HG03469 (cell line): ENCODE measurements around the gene WDR37.
"Not testable (repeated sequence)": the region's sequence is repeated elsewhere in the genome, so short reads cannot be mapped to it uniquely, and the experiment has no call there.

Experiments used
- ATAC-seq: cut with Tn5 transposase; IDR thresholded peaks from one replicate; pipeline ENCODE4 v1.9.1; 2021; ENCODE audit warnings: mild to moderate bottlenecking, moderate library complexity, moderate number of reproducible peaks; ENCODE audit not compliant: unreplicated experiment

Gene WDR37, protein sequence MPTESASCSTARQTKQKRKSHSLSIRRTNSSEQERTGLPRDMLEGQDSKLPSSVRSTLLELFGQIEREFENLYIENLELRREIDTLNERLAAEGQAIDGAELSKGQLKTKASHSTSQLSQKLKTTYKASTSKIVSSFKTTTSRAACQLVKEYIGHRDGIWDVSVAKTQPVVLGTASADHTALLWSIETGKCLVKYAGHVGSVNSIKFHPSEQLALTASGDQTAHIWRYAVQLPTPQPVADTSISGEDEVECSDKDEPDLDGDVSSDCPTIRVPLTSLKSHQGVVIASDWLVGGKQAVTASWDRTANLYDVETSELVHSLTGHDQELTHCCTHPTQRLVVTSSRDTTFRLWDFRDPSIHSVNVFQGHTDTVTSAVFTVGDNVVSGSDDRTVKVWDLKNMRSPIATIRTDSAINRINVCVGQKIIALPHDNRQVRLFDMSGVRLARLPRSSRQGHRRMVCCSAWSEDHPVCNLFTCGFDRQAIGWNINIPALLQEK

DNA sequence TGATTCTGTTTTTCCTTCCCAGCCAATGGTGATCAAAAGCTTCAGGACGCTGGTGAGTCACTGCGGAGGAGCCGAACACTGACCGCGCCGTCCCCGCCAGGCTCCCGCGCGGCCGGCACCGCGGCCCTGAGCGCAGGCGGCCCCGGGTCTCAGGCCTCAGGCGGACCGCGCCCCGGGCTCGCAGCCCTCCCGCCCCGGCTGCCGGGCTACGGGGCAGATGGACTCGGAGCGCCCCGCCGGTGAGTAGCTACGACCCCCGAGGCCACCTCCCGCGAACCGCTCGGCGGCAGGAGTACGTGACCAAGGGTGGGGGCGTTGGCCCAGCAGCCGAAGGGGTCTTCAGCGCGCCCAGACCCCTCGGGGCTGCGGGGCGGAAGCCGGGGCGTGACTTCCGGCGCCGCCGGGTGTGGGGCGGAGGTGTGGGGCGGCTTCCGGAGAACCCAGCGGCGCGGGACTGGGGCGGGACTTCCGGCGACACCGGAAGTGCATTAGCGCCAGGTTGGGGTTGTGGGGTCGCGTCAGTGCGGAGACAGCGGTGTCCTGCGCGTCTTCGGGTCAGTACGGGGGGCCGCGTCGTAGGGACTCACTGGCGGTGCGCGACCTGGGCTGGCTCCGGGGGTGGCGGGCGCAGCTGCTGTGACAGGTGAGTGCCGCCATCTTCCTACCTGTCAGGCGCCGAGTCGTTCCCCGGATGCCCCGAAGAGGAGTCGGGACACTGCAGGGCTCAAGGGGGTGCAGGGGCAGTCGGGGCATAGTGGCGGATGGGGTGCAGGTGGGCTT is at the start of gene WDR37:
TSS of gene WDR37 (plus strand) at position 60 of the 780 bp plus-strand sequence. CDS start 15,771 bp downstream, outside the sequence.
- peak; percentile 64 for ATAC-seq

DNA sequence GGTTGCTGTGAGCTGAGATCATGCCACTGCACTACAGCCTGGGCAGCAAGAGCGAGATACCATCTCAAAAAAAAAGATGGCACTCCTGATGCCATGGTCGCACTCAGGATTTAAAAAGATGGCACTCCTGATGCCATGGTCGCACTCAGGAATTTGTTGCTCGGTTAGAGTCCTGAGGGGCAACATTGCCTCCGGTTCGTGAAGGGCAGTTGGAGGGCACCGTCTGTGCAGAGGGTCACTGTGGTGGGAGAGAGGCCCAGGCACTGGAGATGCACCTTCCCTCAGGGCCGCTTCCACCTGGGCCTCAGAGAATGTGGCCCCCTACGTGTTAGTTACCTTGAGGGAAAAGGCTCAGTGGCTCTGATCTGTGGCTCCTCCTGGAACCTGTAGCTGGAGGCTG is 49.6 kb upstream of the WDR37 start:
- no peak for ATAC-seq

DNA sequence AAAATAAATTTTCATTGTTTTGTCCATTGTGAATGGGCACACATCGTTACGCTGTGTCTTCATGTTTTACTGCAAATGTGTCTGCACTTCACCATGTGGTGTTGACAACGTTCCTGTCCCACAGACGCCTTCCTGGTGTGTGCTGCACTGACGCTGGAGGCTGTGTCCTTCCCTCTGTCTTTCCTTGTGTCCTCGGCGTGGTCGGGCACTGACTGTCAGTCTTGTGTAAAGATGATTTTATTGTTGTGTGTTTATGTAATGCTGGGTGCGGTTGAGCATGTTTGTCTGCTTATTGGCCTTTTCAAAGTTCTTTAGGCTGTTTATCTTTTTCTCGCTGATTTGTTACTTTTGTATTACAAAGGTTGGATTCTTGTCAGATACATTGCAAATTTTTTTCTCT is 48.6 kb upstream of the WDR37 start:
- ATAC-seq: no peak

DNA sequence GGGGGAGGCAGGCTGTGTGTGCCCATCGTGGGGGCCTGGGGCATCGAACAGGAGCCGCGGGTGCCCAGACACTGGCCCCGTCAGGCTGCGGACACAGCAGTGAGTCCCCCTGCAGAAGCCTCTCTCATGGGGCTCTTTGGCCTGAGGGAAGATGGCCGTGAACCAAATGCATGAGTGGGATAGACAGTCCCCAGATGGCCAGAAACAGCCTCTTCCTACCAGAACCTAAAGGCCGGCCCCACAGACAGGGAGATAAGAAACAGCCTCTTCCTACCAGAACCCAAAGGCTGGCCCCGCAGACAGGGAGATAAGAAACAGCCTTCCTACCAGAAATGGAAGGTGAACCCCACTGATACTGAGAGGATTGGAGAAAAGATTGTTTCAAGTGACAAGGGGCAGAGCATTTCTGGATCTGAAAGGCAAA is 47.1 kb upstream of the WDR37 start:
- ATAC-seq: no peak

DNA sequence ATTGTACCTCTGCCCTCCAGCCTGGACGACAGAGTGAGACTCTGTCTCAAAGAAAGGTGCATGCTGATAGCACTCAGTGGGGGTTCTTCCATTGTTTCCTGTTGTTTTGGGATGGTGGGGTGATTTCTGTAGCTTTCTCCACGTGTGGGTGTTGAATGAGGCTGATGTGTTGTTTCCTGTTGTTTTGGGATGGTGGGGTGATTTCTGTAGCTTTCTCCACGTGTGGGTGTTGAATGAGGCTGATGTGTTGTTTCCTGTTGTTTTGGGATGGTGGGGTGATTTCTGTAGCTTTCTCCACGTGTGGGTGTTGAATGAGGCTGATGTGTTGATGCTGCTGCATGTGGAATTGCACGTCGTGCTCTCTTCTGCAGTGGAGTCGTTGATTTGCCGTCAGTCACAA is 46.2 kb upstream of the WDR37 start:
- ATAC-seq: not testable (repeated sequence)

DNA sequence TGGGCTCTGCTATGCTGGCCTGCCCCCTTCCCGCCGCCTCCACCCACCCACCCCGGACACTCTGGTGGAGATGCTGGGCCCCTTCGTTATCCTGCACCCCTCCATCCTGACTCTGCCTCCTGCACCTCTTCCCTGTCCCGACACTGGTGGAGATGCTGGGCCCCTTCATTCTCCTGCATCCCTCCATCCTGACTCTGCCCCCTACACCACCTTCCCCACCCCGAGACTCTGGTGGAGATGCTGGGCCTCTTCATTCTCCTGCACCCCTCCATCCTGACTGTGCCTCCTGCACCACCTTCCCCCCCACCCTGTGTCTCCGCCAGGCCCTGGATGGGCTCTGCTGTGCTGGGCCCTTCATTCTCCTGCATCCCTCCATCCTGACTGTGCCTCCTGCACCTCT is 45.5 kb upstream of the WDR37 start:
- no peak for ATAC-seq

DNA sequence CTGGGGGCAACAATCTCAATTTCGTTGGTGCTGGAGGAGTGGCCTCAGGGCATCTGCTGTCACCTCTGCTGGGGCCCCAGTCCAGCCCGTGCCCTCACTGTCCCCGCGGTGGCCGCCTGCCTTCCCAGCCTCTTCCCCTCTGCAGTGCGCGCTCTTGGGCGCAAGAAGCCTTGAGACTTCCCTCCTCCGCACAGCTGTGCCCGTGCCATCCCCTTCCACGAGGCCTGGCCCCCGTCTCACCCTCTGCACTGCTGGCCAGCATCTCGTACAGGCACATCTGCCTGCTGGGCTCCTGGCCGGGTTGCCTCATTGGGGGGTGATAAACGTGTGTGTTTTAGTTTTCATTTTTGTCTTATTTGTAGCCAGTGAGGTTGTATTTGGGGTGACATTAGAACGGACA is 44.5 kb upstream of the WDR37 start:
- ATAC-seq: no peak

DNA sequence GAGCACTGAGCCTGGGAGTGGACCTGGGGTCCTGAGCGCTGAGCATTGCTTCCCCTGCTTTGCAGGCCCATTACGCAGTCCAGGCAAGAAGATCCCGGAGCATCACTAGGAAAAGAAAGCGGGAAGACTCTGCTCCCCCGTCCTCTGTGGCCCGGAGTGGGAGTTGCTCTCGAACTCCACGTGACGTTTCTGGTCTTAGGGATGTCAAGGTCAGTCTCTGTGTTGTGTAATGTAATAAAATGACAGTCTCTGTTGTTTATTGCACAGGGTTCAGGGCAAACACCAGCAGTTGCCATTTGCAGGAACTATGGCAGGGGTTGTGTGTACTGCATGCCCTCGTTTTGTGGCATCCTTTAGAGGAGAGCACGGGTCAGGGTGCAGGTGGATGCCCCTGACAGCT is 40.5 kb upstream of the WDR37 start:
- no peak for ATAC-seq

DNA sequence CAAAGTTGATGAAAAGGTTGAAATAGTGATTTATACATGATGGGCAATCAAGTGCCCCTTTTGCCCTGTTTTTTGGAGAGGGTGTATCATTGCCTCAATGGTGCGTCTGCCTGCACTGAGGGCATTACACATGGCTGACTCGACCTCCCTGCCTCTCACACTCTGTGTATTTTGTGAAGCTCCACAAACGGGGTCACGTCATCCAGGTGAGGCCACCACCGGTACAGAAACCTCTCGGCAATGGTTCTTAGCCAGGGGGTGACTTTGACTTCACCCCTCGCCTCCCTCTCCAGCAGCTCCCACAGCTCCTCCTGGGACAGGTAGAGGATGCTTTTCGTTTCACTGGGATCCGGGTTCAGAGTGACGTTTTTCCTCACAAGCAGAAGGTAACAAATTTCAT is 36.8 kb upstream of the WDR37 start:
- ATAC-seq: no peak

DNA sequence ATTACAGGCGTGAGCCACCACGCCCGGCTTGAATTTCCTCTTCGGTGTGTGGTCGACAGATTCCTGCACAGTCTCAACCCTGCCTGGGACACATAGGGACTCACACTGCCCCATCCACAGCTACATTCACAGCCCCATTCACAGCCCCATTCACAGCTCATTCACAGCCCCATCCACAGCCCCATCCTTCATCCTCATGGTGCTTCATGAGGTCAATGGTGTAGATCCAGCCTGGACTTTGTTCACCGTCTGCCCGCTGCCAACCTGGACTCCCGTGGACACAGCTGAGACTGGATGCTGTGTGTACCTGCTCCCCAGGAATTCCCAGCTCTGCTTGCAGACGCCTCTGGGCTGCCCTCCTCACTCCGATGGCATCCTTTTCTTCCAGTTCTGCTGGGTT is 35.7 kb upstream of the WDR37 start:
- no peak for ATAC-seq

DNA sequence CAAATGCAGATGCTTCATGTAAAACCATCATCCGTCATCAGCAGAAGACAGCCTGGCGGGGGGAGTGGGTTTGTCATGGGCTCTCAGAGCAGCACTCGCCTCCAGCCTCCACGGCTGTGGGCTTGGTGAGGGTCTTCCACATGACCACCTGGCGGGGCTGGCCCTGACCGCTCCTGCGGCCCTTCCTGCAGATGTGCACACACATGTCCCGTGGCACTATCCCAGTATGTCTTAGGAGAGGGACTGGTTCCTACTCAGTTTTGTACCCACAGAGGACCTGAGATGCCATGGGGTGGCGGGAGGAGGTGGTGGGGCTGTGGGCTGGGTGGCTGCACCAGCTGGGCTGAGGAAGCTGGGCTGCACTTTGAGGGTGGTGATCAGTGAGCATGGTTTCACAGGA is 35.2 kb upstream of the WDR37 start:
- ATAC-seq: no peak

DNA sequence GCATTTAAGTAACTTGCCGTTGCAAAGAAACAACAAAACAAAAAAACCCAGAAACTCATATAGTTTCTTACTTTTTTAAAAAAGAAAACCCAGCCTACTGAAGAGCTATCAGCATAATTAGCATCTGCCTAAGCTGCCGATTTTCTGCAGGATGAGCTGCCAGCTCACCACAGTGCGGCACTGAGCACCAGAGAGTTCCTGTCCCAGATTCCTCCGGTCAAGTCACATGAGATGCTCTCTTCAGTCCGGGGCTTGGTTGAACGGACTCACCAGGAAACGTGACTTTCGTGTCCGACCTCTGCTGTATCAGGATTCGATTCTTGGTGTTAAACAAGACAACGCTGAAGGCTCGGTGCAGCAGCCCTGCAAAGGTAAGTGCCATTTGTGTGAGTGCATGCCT is 33.8 kb upstream of the WDR37 start:
- ATAC-seq: no peak

DNA sequence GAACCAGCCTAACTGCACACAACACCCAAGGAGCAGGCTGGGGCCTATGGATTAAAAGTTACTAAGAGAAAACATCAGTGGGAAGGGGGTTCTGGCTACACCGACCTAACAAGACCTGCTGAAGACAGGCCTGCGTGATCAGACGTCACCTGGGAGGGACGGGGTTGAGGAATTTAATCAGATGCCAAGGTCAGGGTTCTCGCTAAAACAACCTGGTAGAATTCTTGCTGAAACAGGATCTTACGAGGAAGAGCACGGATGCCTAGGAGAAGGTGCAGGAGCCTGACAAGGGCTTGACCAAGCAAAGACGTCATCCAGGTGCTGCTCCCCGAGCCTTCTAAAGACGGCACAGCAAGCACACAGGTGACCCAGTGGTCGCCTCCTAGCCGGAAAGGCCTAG is 32.1 kb upstream of the WDR37 start:
- ATAC-seq: no peak

DNA sequence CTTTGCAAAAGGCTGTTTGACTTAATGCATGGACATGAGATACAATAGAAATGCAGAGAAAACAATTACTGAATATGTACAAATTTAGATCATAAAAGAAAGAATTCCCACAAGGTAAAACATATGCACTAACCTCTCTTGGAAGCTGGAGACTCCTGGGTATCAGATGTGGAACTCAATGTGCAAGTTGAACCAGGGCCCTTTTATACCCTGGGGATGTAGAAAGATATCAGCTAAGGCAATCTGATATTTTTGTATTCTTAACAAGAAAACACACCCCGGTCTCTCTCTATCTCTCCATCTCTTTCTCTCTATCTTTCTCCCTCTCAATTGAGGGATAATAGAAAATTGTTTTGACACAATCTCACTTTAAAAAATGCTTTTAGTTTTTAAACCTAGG is 30.5 kb upstream of the WDR37 start, which contains the start of gene IDI2:
TSS of gene IDI2 (minus strand) at position 177 of the 400 bp plus-strand sequence. CDS start 1,136 bp downstream, outside the sequence.
- no peak for ATAC-seq

DNA sequence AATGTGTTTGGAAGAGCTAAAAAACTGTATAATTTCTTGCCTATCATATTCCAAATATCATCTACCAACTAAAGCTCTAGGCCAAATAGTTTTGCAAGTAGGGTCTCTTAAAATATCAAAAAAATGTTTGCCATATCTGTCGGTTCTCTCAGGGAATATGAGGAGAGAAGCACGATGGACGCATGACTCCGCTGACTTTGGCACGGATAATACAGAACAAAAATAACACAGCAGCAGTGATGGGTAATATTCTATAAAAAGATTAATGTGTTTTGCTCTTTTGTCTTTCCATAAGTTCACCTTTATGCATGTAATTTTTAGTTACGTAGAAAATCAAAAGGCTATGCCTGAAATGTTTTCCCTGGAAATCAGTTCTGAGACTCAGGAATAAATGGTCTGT is 29.6 kb upstream of the WDR37 start:
- ATAC-seq: no peak

DNA sequence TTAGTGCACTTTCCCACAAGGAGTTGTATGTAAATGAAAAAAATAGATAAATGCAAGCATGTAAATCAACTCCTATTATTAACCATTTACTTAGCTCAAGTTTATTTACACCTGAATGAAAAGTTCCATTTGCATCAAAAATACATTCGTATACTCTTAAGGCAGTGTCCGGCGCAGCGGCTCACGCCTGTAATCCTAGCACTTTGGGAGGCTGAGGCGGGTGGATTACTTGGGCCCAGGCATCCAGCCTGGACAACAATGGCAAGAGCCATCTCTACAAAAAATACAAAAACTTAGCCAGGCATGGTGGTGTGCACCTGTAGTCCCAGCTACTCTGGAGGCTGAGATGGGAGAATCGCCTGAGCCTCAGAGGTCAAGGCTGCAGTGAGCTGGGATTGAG is 26.3 kb upstream of the WDR37 start:
- ATAC-seq: no peak

DNA sequence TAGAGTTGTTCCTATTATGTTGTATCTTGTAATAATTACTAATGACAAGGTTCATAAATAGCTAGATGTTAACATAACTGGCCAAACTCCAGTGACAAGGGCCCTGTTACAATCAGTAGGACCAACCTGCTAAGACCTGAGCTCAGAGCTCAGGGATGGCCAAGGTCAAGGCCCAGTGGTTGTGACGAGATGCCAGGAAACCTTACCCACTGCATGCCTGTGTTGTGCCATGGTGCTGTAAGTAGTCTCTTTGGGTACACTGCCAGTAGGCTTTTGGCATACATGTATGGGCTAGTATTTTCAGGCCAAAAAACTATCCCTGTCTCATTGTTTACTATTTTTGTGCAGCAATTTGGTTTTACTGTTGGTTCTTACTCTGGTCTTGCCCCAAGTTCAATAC is 22.6 kb upstream of the WDR37 start:
- no peak for ATAC-seq

DNA sequence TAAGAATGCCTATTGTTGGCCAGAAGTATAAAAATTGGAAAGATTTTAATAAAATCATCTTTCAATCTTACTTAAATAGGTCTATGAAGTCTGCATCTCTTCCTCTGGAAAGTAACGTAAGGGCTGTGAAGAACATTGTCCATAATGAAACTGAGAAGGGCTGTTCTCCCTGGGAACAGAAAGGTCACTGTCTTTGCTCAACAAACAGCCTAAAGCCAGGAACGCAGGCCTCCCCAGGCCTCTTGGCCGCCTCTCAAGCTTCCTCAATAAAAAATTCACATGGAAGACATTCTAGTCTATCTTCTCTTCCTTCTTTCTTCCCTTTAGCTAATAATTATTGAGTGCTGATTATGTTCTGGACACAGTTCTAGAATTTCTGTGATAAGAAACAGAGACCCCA is 21.4 kb upstream of the WDR37 start:
- ATAC-seq: no peak

DNA sequence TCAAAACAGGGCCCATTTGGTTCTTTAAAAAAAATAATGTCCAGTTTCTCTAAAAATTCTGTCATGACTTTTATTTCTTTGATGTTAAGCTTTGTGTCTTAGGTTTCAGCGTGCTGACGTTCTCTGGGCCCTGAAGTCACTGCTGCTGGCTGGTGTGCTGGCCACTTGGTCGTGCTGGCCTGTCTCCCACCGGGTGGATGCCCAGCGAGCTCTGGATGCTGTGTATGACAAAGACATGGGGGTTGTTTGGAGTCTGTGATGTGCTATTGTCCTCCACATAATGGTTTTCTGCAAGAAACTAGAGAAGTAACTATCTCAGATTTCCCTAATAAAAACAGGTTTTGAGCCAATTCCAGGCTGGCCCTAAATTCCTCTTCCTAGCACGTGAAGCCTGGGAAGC is 21.0 kb upstream of the WDR37 start:
- no peak for ATAC-seq

DNA sequence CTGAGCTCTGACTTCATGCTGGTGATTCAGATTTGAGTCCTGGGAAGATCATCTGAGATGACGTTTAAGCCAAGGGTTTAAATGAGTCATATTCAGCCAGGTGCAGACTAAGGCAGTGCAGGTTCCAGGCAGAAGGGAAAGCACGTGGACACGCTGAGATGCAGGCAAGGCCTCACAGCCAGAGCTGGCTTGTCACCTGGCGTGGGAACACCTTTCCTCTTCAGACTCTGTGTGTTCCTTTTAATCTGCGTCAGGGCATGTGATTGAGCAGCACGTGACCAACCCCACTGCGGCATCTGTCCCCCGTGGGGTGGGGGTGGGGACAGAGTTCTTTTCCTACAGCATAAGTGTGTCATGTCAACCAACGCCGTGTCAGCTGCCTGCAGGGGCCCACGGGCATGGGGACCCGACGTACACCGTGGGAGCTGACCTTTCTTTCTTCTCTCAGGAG is 19.8 kb upstream of the WDR37 start:
- ATAC-seq: peak; percentile 45

DNA sequence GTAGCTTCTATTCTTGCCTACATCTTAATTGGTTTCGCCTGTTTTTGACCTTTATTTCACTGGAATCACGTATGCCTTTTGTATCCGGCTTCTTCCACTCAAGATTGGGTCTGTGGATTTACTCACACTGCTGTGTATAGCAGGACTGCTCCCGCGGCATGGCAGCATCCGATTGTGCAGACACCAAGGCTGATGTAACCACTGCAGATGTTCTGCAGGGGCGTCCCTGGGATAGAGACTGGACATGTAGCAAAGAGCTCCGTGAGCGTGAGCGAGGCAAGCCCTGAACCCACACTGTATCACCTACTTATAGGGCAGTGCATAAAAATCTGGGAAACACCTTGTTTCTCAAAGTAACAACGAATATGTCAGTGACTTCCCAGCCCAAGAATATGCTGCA is 19.1 kb upstream of the WDR37 start:
- ATAC-seq: no peak

DNA sequence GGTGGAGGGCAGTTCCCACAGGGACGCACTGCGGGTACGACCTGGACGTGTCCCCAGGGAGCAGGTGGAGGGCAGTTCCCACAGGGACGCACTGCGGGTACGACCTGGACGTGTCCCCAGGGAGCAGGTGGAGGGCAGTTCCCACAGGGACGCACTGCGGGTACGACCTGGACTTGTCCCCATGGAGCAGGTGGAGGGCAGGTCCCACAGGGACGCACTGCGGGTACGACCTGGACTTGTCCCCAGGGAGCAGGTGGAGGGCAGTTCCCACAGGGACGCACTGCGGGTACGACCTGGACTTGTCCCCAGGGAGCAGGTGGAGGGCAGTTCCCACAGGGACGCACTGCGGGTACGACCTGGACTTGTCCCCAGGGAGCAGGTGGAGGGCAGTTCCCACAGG is 17.4 kb upstream of the WDR37 start:
- not testable (repeated sequence) for ATAC-seq
